Astrocyte of the cerebellum (primary cell): ENCODE measurements around the gene VAPB.
A peak's percentile ranks its signal among the peaks of the same experiment; 100 is the strongest.

Source experiments
- DNase-seq: peaks from one replicate; pipeline ENCODE4 v3.0.0-alpha.2; 2011; ENCODE audit warnings: low read depth
- H3K4me3 ChIP-seq: 2 replicates; pipeline ENCODE4 v1.5.1; 2011; ENCODE audit warnings: mild to moderate bottlenecking, low read depth, low read length, moderate library complexity
- in situ Hi-C: cut with HindIII; loops from 2 replicates; pipeline ENCODE4 v1.10.0; 2017; ENCODE audit warnings: low sequenced_read_pairs
- TF ChIP-seq, protein P1 (sequence below): IDR thresholded peaks from 2 replicates; pipeline ENCODE4 v1.5.1; 2012; ENCODE audit warnings: low read length, low read depth, moderate library complexity, mild to moderate bottlenecking; ENCODE audit errors: missing control alignments

The VAPB gene

DNA sequence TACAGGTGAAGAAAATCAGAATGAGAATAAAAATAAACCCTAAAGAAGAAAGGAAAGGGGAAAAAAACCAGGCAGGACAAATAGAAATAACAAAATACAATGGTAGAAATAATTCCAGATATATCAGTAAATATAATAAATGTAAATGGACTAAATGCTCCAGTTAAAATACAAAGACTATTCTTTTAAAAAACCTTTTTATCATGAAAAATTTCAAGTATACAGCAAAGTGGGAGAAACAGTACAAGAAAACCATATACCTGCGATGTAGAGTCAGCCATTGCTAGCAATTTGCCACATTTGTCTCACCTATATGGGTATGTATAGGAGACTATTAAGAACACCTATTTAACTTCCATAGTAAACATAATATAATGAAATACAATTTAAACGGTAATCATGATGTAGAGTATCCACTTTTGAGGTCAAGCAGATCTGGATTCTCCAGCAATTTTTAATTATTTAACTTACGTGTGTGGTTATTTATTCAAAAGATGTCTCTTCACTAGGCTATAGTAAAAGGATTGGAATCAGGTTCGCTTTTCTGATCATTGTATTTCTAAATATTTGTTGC, 914 bp upstream of the VAPB start:
- DNase-seq = no peak
- in situ Hi-C loops = no loop called here
- TF ChIP-seq, protein P1, sequence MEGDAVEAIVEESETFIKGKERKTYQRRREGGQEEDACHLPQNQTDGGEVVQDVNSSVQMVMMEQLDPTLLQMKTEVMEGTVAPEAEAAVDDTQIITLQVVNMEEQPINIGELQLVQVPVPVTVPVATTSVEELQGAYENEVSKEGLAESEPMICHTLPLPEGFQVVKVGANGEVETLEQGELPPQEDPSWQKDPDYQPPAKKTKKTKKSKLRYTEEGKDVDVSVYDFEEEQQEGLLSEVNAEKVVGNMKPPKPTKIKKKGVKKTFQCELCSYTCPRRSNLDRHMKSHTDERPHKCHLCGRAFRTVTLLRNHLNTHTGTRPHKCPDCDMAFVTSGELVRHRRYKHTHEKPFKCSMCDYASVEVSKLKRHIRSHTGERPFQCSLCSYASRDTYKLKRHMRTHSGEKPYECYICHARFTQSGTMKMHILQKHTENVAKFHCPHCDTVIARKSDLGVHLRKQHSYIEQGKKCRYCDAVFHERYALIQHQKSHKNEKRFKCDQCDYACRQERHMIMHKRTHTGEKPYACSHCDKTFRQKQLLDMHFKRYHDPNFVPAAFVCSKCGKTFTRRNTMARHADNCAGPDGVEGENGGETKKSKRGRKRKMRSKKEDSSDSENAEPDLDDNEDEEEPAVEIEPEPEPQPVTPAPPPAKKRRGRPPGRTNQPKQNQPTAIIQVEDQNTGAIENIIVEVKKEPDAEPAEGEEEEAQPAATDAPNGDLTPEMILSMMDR = no peak
- H3K4me3 ChIP-seq = no peak overlapping the region

DNA sequence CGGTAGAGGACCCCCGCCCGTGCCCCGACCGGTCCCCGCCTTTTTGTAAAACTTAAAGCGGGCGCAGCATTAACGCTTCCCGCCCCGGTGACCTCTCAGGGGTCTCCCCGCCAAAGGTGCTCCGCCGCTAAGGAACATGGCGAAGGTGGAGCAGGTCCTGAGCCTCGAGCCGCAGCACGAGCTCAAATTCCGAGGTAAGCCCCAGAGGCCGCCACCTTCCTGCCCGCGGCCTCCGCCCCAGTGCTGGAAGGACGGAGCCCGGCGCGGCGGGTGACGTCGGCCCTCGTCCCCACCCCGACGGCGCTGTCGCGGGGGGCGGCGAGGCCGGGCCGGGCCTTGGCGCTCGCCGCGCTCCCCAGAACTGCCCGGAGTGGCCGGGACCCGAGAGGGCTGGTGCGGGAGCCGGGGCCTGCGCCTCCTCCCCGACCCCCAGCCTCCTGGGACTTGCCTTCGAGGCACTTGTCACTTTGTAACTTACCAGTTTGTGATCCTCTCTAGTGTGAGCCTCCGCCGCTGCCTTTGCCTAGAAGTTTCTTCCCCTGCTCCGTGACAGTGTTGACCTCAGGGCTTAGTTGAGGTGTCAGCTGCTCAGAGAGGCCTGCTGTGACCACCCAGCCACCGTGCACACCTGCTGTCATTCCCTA, 417 bp downstream of the VAPB start:
- TF ChIP-seq, protein P1 = no peak
- in situ Hi-C loops = no loop called here
- peak overlapping the region; percentile 77 for H3K4me3 ChIP-seq
- no peak for DNase-seq

DNA sequence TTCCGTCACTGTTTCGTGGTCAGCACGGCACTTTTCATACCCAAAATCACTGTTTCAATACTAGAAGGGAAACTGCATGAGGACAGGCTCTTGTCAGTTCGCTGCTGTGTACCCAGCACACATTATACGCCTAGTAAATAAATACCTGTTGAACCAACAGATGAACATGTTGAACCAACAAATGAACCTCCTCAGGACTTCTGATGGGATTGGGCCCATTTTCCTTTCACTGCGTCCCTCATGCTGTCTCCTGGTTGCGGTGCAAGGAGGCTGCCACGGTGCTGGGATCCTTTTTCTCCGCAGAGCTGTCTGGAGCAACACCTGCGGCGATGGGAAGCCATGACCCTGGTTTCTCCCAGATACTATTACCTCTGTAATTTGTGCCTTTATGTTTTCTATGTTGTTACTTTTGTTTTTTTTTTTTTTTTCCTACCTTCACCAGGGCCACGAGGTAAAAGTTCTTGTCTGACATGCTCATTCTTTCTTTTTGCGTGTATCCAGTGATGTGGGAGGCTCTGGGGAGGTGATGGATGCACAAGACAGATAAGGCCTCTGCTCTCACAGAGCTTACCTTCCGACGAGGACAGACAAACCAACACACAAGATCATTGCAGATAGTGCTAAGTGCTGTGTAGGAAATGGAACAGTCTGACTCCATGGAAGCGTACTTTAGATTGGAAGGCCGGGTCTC, 1.1 kb downstream of the VAPB start:
- H3K4me3 ChIP-seq = peak overlapping the region; percentile 77
- TF ChIP-seq, protein P1 = no peak
- in situ Hi-C loops = no loop called here
- DNase-seq = no peak

DNA sequence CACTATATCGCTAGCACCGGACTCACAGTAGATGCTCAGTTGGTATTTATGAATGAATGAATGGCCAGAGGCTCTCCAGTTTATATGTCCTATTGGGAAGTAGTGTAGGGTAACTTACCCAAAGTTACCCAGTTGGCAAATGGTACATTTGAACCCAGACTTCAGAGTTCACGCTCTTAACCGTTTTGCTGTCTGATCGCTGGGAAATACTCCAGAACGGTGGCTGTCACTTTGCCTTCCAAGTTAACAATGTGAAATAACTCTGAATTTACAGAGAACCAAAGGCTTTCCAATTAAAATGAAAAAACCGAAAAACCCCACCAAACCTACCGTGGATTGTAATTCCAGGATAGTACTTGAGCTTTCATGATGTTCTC, 1.6 kb downstream of the VAPB start:
- in situ Hi-C loops = no loop called here
- H3K4me3 ChIP-seq = no peak overlapping the region
- TF ChIP-seq, protein P1 = no peak
- no peak for DNase-seq

DNA sequence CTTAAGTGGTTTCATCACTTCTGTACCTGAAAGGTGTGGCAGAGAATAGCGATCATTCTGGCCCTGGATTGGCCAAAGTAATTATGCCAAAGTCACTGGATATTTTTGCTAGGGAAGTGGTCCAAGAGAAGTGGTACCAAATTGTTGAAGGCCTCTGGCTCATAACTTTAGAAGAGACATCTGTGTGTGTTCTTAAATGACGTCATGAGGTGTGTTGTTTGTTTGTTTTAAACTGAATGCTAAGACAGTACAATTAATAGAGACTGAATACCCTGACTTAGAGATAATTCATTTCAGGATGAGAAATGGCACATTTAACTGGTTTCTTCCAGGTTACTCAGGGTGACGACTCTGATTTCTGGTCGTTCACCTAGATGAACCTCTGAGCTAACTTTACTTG, 3.3 kb downstream of the VAPB start:
- no peak overlapping the region for H3K4me3 ChIP-seq
- TF ChIP-seq, protein P1 = no peak
- DNase-seq = no peak
- in situ Hi-C loops = no loop called here

DNA sequence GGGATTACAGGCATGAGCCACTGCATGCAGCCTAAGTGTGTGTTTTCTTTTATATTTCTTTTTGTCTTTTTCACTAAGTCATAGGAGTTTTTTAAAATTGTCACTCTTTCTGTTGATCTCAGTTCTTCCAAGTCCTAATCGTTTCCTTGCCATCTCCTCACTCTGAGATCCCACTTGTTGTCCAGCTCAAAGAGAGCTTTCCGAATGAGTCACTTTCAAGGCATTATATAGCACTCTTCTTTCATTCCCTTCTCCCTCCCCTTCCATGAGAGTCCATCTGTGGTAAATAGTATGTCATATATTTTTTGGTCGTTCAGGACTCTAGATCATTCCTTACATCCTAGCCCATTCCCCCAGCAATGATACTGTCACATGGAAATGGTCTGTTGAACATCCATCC, 4.3 kb downstream of the VAPB start:
- in situ Hi-C loops = no loop called here
- TF ChIP-seq, protein P1 = no peak
- no peak overlapping the region for H3K4me3 ChIP-seq
- DNase-seq = peak; percentile 3
